CD4-positive, alpha-beta T cell (primary cell): Measurements from ENCODE around the gene MAP3K5. TPM values are rescaled to one million over a fixed set of nuclear protein-coding genes. Genes with fewer than 3 reads are reported as not detected.

Source experiments
- ATAC-seq: fragments of 200-7000 bp; cut with Tn5 transposase; one replicate; pipeline ENCODE4 v1.10.0; 2022; ENCODE audit warnings: mild to moderate bottlenecking; ENCODE audit not compliant: poor library complexity
- CTCF ChIA-PET: fragments of 350-600 bp; sonication (Branson Sonifier 250); formaldehyde crosslinking; loops from one replicate; lab custom pipeline; 2021; ENCODE audit warnings: antibody characterized with exemption, inconsistent platforms; lab: Charles Lee
- POLR2A ChIA-PET: fragments of 350-600 bp; sonication (Branson Sonifier 250); formaldehyde crosslinking; loops from one replicate; lab custom pipeline; 2021; ENCODE audit warnings: antibody characterized with exemption, inconsistent platforms; lab: Charles Lee
- DNase-seq, 14 experiments: peaks; one replicate each; pipeline ENCODE4 v3.0.0-alpha.2; 2013 to 2020; ENCODE audit warnings: mixed read lengths in 2 of 14
- H3K27ac ChIP-seq, 2 donors: one replicate each; pipeline versions ENCODE4 v1.5.1 to v1.7.0; 2013; ENCODE audit warnings: low read length in 2 of 2, low read depth in 1 of 2, mild to moderate bottlenecking in 1 of 2
- H3K27me3 ChIP-seq, 2 experiments: 1 replicate in 1 of 2; 2 replicates in 1 of 2; pipeline versions ENCODE4 v1.6.1 to v1.7.0; 2013; ENCODE audit warnings: low read length in 2 of 2, control low read depth in 1 of 2, mild to moderate bottlenecking in 1 of 2, moderate library complexity in 1 of 2; ENCODE audit not compliant: insufficient read depth in 2 of 2, control insufficient read depth in 1 of 2
- H3K36me3 ChIP-seq: one replicate; pipeline ENCODE4 v1.6.1; 2013; ENCODE audit warnings: low read length, control low read depth; ENCODE audit not compliant: insufficient read depth
- H3K4me1 ChIP-seq: one replicate; pipeline ENCODE4 v1.6.1; 2013; ENCODE audit warnings: low read length, control low read depth; ENCODE audit not compliant: insufficient read depth
- H3K4me3 ChIP-seq: one replicate; pipeline ENCODE4 v1.5.1; 2013; ENCODE audit warnings: mild to moderate bottlenecking, low read length, moderate library complexity
- H3K9me3 ChIP-seq, 2 experiments: 1 replicate in 1 of 2; 2 replicates in 1 of 2; pipeline versions ENCODE4 v1.6.1 to v1.7.0; 2013; ENCODE audit warnings: low read length in 2 of 2, mild to moderate bottlenecking in 2 of 2, control low read depth in 1 of 2, moderate library complexity in 1 of 2; ENCODE audit not compliant: control insufficient read depth in 1 of 2, insufficient read depth in 1 of 2
- H3K27ac Mint-ChIP-seq: one replicate; pipeline ENCODE4 v1.8.0; 2020; ENCODE audit warnings: mixed read lengths
- H3K27me3 Mint-ChIP-seq: one replicate; pipeline ENCODE4 v1.8.0; 2021; ENCODE audit warnings: mixed read lengths
- H3K36me3 Mint-ChIP-seq: one replicate; pipeline ENCODE4 v1.8.0; 2021; ENCODE audit warnings: low read depth, mixed read lengths
- H3K4me1 Mint-ChIP-seq: one replicate; pipeline ENCODE4 v1.8.0; 2021; ENCODE audit warnings: low read depth, mixed read lengths
- H3K4me3 Mint-ChIP-seq: one replicate; pipeline ENCODE4 v1.8.0; 2020; ENCODE audit warnings: mild to moderate bottlenecking, mixed read lengths
- H3K9me3 Mint-ChIP-seq: one replicate; pipeline ENCODE4 v1.8.0; 2020; ENCODE audit warnings: mixed read lengths
- intact Hi-C, 2 experiments: fragments of 100-400 bp; cut with DNase I in 1 of 2; cut with micrococcal nuclease in 1 of 2; formaldehyde crosslinking; loops; one replicate each; pipeline versions ENCODE4 v1.15.1 to v1.9.0; 2023 to 2025; cut with DNase I, micrococcal nuclease
- total RNA-seq, 174 experiments: library from RNA in 2 of 174; stranded (reverse) in 2 of 174; gene quantifications; one replicate each; pipeline ENCODE4 v1.2.3 and lab custom pipeline; 2021 to 2026
- TF ChIP-seq, protein P1 (sequence below): fragments of 200-600 bp; IDR thresholded peaks from one replicate; pipeline ENCODE4 v1.8.0; 2022; ENCODE audit warnings: antibody characterized with exemption, mild to moderate bottlenecking

The MAP3K5 gene
- total RNA-seq, 2 experiments from 2014 or later, result 12.9 to 14.1 TPM

DNA sequence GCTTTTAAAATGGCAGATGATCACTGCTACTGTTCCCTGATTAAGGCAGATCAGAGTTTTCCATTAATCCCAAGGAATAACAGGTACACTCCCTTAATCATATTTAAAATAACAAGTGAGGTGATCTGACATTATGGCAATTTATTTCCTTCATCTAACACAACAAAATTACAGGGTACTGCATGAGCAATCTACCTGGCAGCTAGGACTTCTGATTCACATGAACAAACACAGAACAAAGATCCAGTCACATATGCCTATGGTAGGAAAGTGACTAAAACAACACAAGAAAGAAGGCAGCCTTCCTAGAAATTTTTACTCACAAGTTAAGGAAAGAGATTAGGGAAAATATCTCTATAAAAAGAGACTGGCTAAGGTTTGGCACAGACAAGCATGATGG lies 275.3 kb downstream of the MAP3K5 start:
- DNase-seq (no peak), ATAC-seq (no peak)
- Mint-ChIP-seq H3K9me3 (no peaks in the 10 kb centered on the region), H3K4me1 (no peaks in the 10 kb centered on the region), H3K4me3 (no peak overlapping the region), H3K27ac (no peak overlapping the region), H3K27me3 (no peaks in the 10 kb centered on the region), H3K36me3 (no peaks in the 10 kb centered on the region)
- Histone ChIP-seq H3K36me3 (no peaks in the 10 kb centered on the region), H3K27ac (no peak overlapping the region), H3K4me1 (no peaks in the 10 kb centered on the region), H3K9me3 (no peaks in the 10 kb centered on the region), H3K27me3 (no peaks in the 10 kb centered on the region), H3K4me3 (no peak overlapping the region)
- ChIA-PET POLR2A (no interaction called here), CTCF (no interaction called here)
- TF ChIP-seq, protein P1, sequence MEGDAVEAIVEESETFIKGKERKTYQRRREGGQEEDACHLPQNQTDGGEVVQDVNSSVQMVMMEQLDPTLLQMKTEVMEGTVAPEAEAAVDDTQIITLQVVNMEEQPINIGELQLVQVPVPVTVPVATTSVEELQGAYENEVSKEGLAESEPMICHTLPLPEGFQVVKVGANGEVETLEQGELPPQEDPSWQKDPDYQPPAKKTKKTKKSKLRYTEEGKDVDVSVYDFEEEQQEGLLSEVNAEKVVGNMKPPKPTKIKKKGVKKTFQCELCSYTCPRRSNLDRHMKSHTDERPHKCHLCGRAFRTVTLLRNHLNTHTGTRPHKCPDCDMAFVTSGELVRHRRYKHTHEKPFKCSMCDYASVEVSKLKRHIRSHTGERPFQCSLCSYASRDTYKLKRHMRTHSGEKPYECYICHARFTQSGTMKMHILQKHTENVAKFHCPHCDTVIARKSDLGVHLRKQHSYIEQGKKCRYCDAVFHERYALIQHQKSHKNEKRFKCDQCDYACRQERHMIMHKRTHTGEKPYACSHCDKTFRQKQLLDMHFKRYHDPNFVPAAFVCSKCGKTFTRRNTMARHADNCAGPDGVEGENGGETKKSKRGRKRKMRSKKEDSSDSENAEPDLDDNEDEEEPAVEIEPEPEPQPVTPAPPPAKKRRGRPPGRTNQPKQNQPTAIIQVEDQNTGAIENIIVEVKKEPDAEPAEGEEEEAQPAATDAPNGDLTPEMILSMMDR, result no peak
- intact Hi-C loops, result no loop called here

DNA sequence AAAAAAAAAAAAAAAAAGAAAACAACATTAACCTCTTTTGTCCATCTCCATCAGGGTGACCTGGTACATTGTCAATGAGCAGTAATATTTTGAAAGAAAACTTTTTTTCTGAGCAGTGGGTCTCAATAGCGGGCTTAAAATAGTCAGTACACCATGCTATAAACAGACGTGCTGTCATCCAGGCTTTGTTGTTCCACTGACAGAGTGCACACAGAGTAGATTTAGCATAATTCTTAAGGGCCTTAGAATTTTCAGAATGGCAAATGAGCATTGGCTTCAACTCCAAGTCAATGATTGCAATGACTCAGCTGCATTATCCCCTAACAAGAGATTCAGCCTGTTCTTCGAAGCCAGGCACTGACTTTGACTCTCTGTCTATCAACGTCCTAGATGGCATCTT lies 277.7 kb downstream of the MAP3K5 start:
- intact Hi-C loops, result no loop called here

DNA sequence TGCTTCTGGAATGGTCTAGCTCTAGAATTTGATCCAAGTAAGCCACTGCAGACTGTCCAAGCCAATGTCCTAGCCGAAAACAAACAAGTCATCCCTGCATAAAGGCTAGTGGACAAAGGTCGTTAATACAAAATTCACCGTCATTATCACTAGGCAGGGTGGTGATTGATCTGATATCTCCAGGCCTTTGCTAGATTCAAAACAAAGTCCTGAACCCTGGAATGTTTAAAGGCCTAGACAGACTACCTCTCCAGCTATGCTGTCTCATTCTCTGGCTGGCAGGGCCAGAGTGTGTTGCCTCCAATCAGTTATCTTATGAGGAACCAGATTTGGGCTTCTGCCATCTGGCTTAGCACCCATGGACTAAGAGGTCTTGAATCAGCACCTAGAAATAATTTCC lies 280.4 kb downstream of the MAP3K5 start:
- DNase-seq (no peak), ATAC-seq (no peak)
- Histone ChIP-seq H3K4me3 (no peak overlapping the region), H3K4me1 (peaks cover 8% of the 10 kb centered on the region), H3K27me3 (no peaks in the 10 kb centered on the region), H3K9me3 (no peaks in the 10 kb centered on the region), H3K27ac (no peak overlapping the region), H3K36me3 (no peaks in the 10 kb centered on the region)
- POLR2A ChIA-PET, result no interaction called here
- Mint-ChIP-seq H3K9me3 (no peaks in the 10 kb centered on the region), H3K36me3 (no peaks in the 10 kb centered on the region), H3K4me1 (peaks cover 19% of the 10 kb centered on the region), H3K27ac (no peak overlapping the region), H3K4me3 (no peak overlapping the region), H3K27me3 (no peaks in the 10 kb centered on the region)
- TF ChIP-seq, protein P1, result no peak
- intact Hi-C loops, result no loop called here
- CTCF ChIA-PET, result no interaction called here

More for the DNA sequence above, 277.7 kb downstream of the MAP3K5 start:
- H3K4me1 Mint-ChIP-seq, result peaks cover 19% of the 10 kb centered on the region
- ChIA-PET CTCF (no interaction called here), POLR2A (no interaction called here)
- Histone ChIP-seq H3K4me1 (peaks cover 8% of the 10 kb centered on the region), H3K9me3 (no peaks in the 10 kb centered on the region), H3K4me3 (no peak overlapping the region), H3K27me3 (no peaks in the 10 kb centered on the region), H3K36me3 (no peaks in the 10 kb centered on the region), H3K27ac (no peak overlapping the region)
- no peaks in the 10 kb centered on the region for H3K36me3 Mint-ChIP-seq
- no peak for DNase-seq
- TF ChIP-seq, protein P1, result no peak
- H3K9me3 Mint-ChIP-seq, result no peaks in the 10 kb centered on the region
- no peak for ATAC-seq
- no peaks in the 10 kb centered on the region for H3K27me3 Mint-ChIP-seq
- no peak overlapping the region for H3K27ac Mint-ChIP-seq
- H3K4me3 Mint-ChIP-seq, result no peak overlapping the region
